Peyer's patch (tissue), 4 donors: ENCODE results near the gene C3orf49. TPM values are rescaled to one million over a fixed set of nuclear protein-coding genes. Genes with fewer than 3 reads are reported as not detected.

Source experiments
- DNase-seq, 3 donors: peaks; one replicate each; pipeline ENCODE4 v3.0.0-alpha.2; 2017 to 2019
- H3K27ac ChIP-seq, 4 donors: fragments of 200-600 bp; sonication (generic); one replicate each; pipeline ENCODE4 v1.5.1; 2016 to 2019
- H3K27me3 ChIP-seq, 2 donors: fragments of 200-600 bp; sonication (generic); one replicate each; pipeline ENCODE4 v1.5.1; 2019
- H3K36me3 ChIP-seq, 3 donors: fragments of 200-600 bp; sonication (generic); one replicate each; pipeline ENCODE4 v1.5.1; 2016 to 2019
- H3K4me1 ChIP-seq, 4 donors: fragments of 200-600 bp; sonication (generic); one replicate each; pipeline ENCODE4 v1.5.1; 2016 to 2019
- H3K4me3 ChIP-seq, 4 donors: fragments of 200-600 bp; sonication (generic); 1 replicate in 3 of 4; 2 replicates in 1 of 4; pipeline ENCODE4 v1.5.1; 2016 to 2019; ENCODE audit warnings: mild to moderate bottlenecking in 1 of 4
- H3K9me3 ChIP-seq, 4 donors: fragments of 200-600 bp; sonication (generic); one replicate each; pipeline ENCODE4 v1.5.1; 2016 to 2019; ENCODE audit warnings: mild to moderate bottlenecking in 1 of 4
- POLR2A ChIP-seq, 2 donors: fragments of 450-650 bp; IDR thresholded peaks; one replicate each; pipeline ENCODE4 v1.5.1; 2017; ENCODE audit warnings: antibody characterized with exemption in 2 of 2, mild to moderate bottlenecking in 2 of 2, moderate library complexity in 2 of 2
- total RNA-seq, 4 donors: library from RNA; depleted of rRNA; stranded (reverse); fragments of >200 nt; gene quantifications; one replicate each; pipeline ENCODE4 v1.1.0, GENCODE V29; 2016
- TF ChIP-seq, protein P1 (sequence below), 6 experiments: fragments of 450-650 bp in 4 of 6; fragments of 200-600 bp in 2 of 6; sonication (generic) in 1 of 6; IDR thresholded peaks; one replicate each; pipeline ENCODE4 v1.5.1; 2017 to 2019; ENCODE audit warnings: antibody characterized with exemption in 6 of 6, mild to moderate bottlenecking in 3 of 6, moderate library complexity in 1 of 6

C3orf49 gene
- total RNA-seq, 4 donors from 2014 or later, result not detected

DNA sequence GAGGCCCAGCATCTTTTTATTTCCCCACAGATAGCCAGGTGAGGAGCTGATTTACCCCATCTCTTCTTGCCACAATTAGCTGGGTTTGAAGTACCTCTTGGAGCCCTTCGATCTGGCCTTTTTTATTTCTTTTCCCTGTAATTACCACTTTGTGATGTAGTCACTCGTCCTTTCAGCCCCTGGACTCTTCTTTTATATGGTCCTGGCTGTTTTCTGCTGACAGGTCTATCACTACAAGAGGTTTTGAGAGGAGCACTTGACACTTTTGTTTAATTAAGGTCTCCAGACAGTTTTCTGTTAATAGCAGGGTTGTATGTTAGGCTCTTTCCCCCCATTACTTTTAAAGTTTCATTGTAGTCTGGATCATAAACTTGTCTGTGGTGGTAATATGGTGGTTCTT lies 56.4 kb downstream of the C3orf49 start:
- no peaks in the 10 kb centered on the region for H3K9me3 ChIP-seq
- H3K36me3 ChIP-seq, result no peaks in the 10 kb centered on the region
- no peak for DNase-seq
- peaks cover 0 to 11% (median 0%) of the 10 kb centered on the region in 4 donors for H3K4me1 ChIP-seq
- no peak overlapping the region for H3K4me3 ChIP-seq
- TF ChIP-seq, protein P1, sequence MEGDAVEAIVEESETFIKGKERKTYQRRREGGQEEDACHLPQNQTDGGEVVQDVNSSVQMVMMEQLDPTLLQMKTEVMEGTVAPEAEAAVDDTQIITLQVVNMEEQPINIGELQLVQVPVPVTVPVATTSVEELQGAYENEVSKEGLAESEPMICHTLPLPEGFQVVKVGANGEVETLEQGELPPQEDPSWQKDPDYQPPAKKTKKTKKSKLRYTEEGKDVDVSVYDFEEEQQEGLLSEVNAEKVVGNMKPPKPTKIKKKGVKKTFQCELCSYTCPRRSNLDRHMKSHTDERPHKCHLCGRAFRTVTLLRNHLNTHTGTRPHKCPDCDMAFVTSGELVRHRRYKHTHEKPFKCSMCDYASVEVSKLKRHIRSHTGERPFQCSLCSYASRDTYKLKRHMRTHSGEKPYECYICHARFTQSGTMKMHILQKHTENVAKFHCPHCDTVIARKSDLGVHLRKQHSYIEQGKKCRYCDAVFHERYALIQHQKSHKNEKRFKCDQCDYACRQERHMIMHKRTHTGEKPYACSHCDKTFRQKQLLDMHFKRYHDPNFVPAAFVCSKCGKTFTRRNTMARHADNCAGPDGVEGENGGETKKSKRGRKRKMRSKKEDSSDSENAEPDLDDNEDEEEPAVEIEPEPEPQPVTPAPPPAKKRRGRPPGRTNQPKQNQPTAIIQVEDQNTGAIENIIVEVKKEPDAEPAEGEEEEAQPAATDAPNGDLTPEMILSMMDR (IDR thresholded peaks at IDR 0.05), result no peak
- TF ChIP-seq POLR2A (IDR thresholded peaks at IDR 0.05), result no peak
- H3K27ac ChIP-seq, result no peak overlapping the region
- no peaks in the 10 kb centered on the region for H3K27me3 ChIP-seq

DNA sequence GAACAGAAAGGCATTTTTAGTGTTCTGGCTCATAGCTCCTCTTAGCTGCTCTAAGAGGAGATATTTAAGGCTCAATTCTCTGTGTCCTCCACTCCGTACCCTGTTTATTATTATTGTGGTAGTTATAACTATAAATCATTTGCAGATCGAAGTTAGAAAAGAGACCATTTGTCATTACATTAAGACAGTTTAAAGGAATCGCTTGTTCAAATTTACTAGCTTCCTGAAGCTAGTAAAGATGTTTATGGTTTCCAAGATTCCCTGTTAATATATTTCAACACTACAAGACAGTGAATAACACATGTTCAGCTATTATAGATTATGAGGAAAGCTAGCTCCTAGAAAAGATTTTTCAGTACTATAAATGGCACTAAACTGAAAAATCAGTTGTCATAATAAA lies 57.2 kb downstream of the C3orf49 start:
- peaks cover 0 to 11% (median 0%) of the 10 kb centered on the region in 4 donors for H3K4me1 ChIP-seq
- DNase-seq, result no peak
- no peaks in the 10 kb centered on the region for H3K27me3 ChIP-seq
- TF ChIP-seq POLR2A (IDR thresholded peaks at IDR 0.05), result no peak
- TF ChIP-seq, protein P1 (IDR thresholded peaks at IDR 0.05), result no peak
- H3K36me3 ChIP-seq, result no peaks in the 10 kb centered on the region
- H3K27ac ChIP-seq, result no peak overlapping the region
- no peaks in the 10 kb centered on the region for H3K9me3 ChIP-seq
- H3K4me3 ChIP-seq, result no peak overlapping the region

DNA sequence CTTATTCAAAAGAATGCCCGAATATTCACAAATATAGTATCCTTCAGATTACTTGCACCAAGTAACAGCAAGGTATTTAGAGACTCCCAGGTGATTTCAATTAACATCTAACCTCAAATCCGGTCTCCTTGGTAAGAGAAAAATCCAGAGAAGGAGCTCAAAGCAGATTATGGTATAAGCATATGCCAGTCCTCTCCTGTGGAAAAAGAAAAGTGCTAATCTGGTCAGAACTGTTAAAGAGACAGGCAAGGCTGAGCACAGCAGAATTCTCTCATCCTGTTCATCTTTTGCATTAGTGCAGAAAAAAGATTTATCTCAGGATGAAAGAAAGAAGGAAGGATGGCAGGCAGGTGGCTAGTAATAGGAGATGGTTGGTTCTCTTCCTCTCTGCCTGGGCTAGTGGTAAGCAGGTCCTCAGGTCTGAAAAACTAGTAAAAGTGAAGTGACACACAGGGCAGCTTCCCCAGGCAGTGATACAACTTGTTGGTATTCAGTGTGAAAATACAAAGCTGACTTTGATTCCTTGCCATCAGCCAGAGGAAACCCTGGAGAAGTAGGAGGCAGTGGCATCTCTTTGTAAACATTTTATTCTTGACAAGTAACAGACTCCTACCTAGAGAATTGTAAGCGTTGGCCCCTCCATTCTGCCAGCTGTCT lies 58.8 kb downstream of the C3orf49 start:
- Histone ChIP-seq H3K36me3 (no peaks in the 10 kb centered on the region), H3K27me3 (no peaks in the 10 kb centered on the region), H3K4me1 (peaks cover 0 to 11% (median 0%) of the 10 kb centered on the region in 4 donors), H3K9me3 (no peaks in the 10 kb centered on the region), H3K4me3 (no peak overlapping the region), H3K27ac (no peak overlapping the region)
- no peak for TF ChIP-seq POLR2A (IDR thresholded peaks at IDR 0.05)
- TF ChIP-seq, protein P1 (IDR thresholded peaks at IDR 0.05), result no peak
- DNase-seq, result no peak

DNA sequence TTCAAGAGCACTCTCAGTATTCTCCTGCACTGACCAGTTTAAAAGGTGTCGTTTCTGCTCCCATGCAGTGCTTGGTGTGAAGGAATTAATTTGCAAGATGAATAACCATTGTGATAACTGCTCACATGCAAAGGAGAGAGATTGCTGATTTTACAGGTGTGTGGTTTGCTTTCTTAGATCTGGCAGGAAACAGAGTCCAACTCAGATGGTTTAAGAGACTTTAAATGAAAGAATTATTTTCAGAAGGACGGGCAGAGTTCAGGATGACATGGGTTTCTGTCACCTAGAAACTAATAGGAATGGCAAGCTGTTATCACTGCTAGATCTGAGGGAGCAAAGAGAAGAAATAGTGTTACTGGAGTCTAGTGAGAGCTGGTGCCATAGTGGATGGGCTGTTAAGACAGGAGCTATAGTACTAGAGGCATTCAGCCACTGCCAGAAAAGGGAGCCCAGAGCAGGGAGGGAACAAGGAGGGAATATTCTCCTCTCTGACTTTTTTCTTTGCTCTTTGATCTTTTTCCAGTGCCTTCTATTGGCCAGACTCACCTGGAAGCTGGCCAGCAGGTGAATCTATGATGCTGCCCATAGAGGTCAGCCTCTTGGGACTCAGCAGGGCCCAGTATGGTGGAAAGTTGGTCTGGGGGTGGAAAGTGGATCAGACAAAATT lies 59.4 kb downstream of the C3orf49 start:
- no peaks in the 10 kb centered on the region for H3K27me3 ChIP-seq
- no peak overlapping the region for H3K27ac ChIP-seq
- no peak overlapping the region for H3K4me3 ChIP-seq
- H3K36me3 ChIP-seq, result no peaks in the 10 kb centered on the region
- no peaks in the 10 kb centered on the region for H3K9me3 ChIP-seq
- peaks cover 0 to 11% (median 0%) of the 10 kb centered on the region in 4 donors for H3K4me1 ChIP-seq
- no peak for DNase-seq
- TF ChIP-seq, protein P1 (IDR thresholded peaks at IDR 0.05), result no peak
- TF ChIP-seq POLR2A (IDR thresholded peaks at IDR 0.05), result no peak

DNA sequence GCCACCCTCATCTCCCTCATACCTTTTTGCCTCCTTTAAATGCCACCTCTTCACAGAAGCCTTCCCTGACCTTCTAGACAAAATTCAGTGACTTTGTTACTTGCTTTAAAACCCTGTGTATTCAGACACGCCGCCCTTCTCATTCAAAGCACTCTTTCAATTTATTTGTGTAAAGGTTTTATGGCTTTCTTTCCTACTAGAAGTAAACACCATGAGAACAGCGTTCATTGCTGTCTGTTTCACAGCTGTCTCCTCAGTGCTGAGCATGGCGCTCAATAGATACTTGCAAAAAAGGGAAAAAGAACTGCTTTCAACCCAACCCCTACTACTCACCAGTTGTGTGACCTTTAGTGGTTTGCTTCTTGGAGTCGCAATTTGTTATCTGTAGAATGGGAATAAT lies 61.6 kb downstream of the C3orf49 start:
- Histone ChIP-seq H3K4me1 (peaks cover 0 to 11% (median 0%) of the 10 kb centered on the region in 4 donors), H3K4me3 (no peak overlapping the region), H3K36me3 (no peaks in the 10 kb centered on the region), H3K27me3 (no peaks in the 10 kb centered on the region), H3K9me3 (no peaks in the 10 kb centered on the region), H3K27ac (no peak overlapping the region)
- TF ChIP-seq POLR2A (IDR thresholded peaks at IDR 0.05), result no peak
- TF ChIP-seq, protein P1 (IDR thresholded peaks at IDR 0.05), result no peak
- DNase-seq, result no peak
